ENCODE results near the gene CHST2.

The CHST2 gene

GRCh38 chr3:143128227-143128955, 8.8 kb downstream of the CHST2 start:
- no peaks in the 10 kb centered on the region for H3K9me3 ChIP-seq (ENCODE audit: control insufficient read depth in 2 of 2, low read length in 2 of 2)
- H3K4me3 ChIP-seq (ENCODE audit: low read length in 2 of 2) = no peak overlapping the region
- H3K27me3 ChIP-seq (ENCODE audit: control insufficient read depth in 2 of 2, insufficient read depth in 2 of 2, low read length in 2 of 2) = peaks cover 0 to 2% of the 10 kb centered on the region in 2 donors
- no peak overlapping the region for H3K27ac ChIP-seq (ENCODE audit: low read depth in 2 of 2, low read length in 2 of 2)
- no peaks in the 10 kb centered on the region for H3K36me3 ChIP-seq (ENCODE audit: control insufficient read depth in 2 of 2, insufficient read depth in 2 of 2, low read length in 2 of 2)
- H3K9ac ChIP-seq (ENCODE audit: low read depth in 1 of 2, low read length in 2 of 2) = no peak overlapping the region
- H3K4me1 ChIP-seq (ENCODE audit: control insufficient read depth in 2 of 2, insufficient read depth in 2 of 2, low read length in 2 of 2) = no peaks in the 10 kb centered on the region

GRCh38 chr3:143132246-143132980, 12.8 kb downstream of the CHST2 start:
- no peaks in the 10 kb centered on the region for H3K9me3 ChIP-seq (ENCODE audit: control insufficient read depth in 2 of 2, low read length in 2 of 2)
- H3K27me3 ChIP-seq (ENCODE audit: control insufficient read depth in 2 of 2, insufficient read depth in 2 of 2, low read length in 2 of 2) = peaks cover 2 to 3% of the 10 kb centered on the region in 2 donors
- H3K4me1 ChIP-seq (ENCODE audit: control insufficient read depth in 2 of 2, insufficient read depth in 2 of 2, low read length in 2 of 2) = no peaks in the 10 kb centered on the region
- no peak overlapping the region for H3K9ac ChIP-seq (ENCODE audit: low read depth in 1 of 2, low read length in 2 of 2)
- H3K4me3 ChIP-seq (ENCODE audit: low read length in 2 of 2) = no peak overlapping the region
- no peaks in the 10 kb centered on the region for H3K36me3 ChIP-seq (ENCODE audit: control insufficient read depth in 2 of 2, insufficient read depth in 2 of 2, low read length in 2 of 2)
- no peak overlapping the region for H3K27ac ChIP-seq (ENCODE audit: low read depth in 2 of 2, low read length in 2 of 2)

- Histone ChIP-seq H3K9me3 (ENCODE audit: control insufficient read depth in 2 of 2, low read length in 2 of 2) (no peaks in the 10 kb centered on the region), H3K27ac (ENCODE audit: low read depth in 2 of 2, low read length in 2 of 2) (no peak overlapping the region), H3K36me3 (ENCODE audit: control insufficient read depth in 2 of 2, insufficient read depth in 2 of 2, low read length in 2 of 2) (no peaks in the 10 kb centered on the region), H3K4me1 (ENCODE audit: control insufficient read depth in 2 of 2, insufficient read depth in 2 of 2, low read length in 2 of 2) (no peaks in the 10 kb centered on the region), H3K4me3 (ENCODE audit: low read length in 2 of 2) (no peak overlapping the region), H3K9ac (ENCODE audit: low read depth in 1 of 2, low read length in 2 of 2) (no peak overlapping the region), H3K27me3 (ENCODE audit: control insufficient read depth in 2 of 2, insufficient read depth in 2 of 2, low read length in 2 of 2) (peaks cover 2 to 3% of the 10 kb centered on the region in 2 donors)
Observed at GRCh38 chr3:143134471-143134870, 14.9 kb downstream of the CHST2 start.

- Histone ChIP-seq H3K4me1 (ENCODE audit: control insufficient read depth in 2 of 2, insufficient read depth in 2 of 2, low read length in 2 of 2) (no peaks in the 10 kb centered on the region), H3K27me3 (ENCODE audit: control insufficient read depth in 2 of 2, insufficient read depth in 2 of 2, low read length in 2 of 2) (peaks cover 2 to 3% of the 10 kb centered on the region in 2 donors), H3K27ac (ENCODE audit: low read depth in 2 of 2, low read length in 2 of 2) (no peak overlapping the region), H3K4me3 (ENCODE audit: low read length in 2 of 2) (no peak overlapping the region), H3K9ac (ENCODE audit: low read depth in 1 of 2, low read length in 2 of 2) (no peak overlapping the region), H3K36me3 (ENCODE audit: control insufficient read depth in 2 of 2, insufficient read depth in 2 of 2, low read length in 2 of 2) (no peaks in the 10 kb centered on the region), H3K9me3 (ENCODE audit: control insufficient read depth in 2 of 2, low read length in 2 of 2) (no peaks in the 10 kb centered on the region)
Observed at GRCh38 chr3:143135150-143135549, 15.6 kb downstream of the CHST2 start.

GRCh38 chr3:143137435-143138036, 18.0 kb downstream of the CHST2 start:
- H3K9me3 ChIP-seq (ENCODE audit: control insufficient read depth in 2 of 2, low read length in 2 of 2) = no peaks in the 10 kb centered on the region
- H3K9ac ChIP-seq (ENCODE audit: low read depth in 1 of 2, low read length in 2 of 2) = no peak overlapping the region
- no peaks in the 10 kb centered on the region for H3K36me3 ChIP-seq (ENCODE audit: control insufficient read depth in 2 of 2, insufficient read depth in 2 of 2, low read length in 2 of 2)
- H3K27ac ChIP-seq (ENCODE audit: low read depth in 2 of 2, low read length in 2 of 2) = no peak overlapping the region
- peaks cover 2 to 3% of the 10 kb centered on the region in 2 donors for H3K27me3 ChIP-seq (ENCODE audit: control insufficient read depth in 2 of 2, insufficient read depth in 2 of 2, low read length in 2 of 2)
- no peaks in the 10 kb centered on the region for H3K4me1 ChIP-seq (ENCODE audit: control insufficient read depth in 2 of 2, insufficient read depth in 2 of 2, low read length in 2 of 2)
- H3K4me3 ChIP-seq (ENCODE audit: low read length in 2 of 2) = no peak overlapping the region

GRCh38 chr3:143138953-143139352, 19.4 kb downstream of the CHST2 start:
- Histone ChIP-seq H3K27ac (ENCODE audit: low read depth in 2 of 2, low read length in 2 of 2) (no peak overlapping the region), H3K27me3 (ENCODE audit: control insufficient read depth in 2 of 2, insufficient read depth in 2 of 2, low read length in 2 of 2) (peaks cover 0 to 3% of the 10 kb centered on the region in 2 donors), H3K4me3 (ENCODE audit: low read length in 2 of 2) (no peak overlapping the region), H3K9ac (ENCODE audit: low read depth in 1 of 2, low read length in 2 of 2) (no peak overlapping the region), H3K36me3 (ENCODE audit: control insufficient read depth in 2 of 2, insufficient read depth in 2 of 2, low read length in 2 of 2) (no peaks in the 10 kb centered on the region), H3K9me3 (ENCODE audit: control insufficient read depth in 2 of 2, low read length in 2 of 2) (no peaks in the 10 kb centered on the region), H3K4me1 (ENCODE audit: control insufficient read depth in 2 of 2, insufficient read depth in 2 of 2, low read length in 2 of 2) (no peaks in the 10 kb centered on the region)

- H3K27me3 ChIP-seq (ENCODE audit: control insufficient read depth in 2 of 2, insufficient read depth in 2 of 2, low read length in 2 of 2) = no peaks in the 10 kb centered on the region
- no peak overlapping the region for H3K9ac ChIP-seq (ENCODE audit: low read depth in 1 of 2, low read length in 2 of 2)
- no peaks in the 10 kb centered on the region for H3K9me3 ChIP-seq (ENCODE audit: control insufficient read depth in 2 of 2, low read length in 2 of 2)
- no peaks in the 10 kb centered on the region for H3K36me3 ChIP-seq (ENCODE audit: control insufficient read depth in 2 of 2, insufficient read depth in 2 of 2, low read length in 2 of 2)
- H3K4me1 ChIP-seq (ENCODE audit: control insufficient read depth in 2 of 2, insufficient read depth in 2 of 2, low read length in 2 of 2) = no peaks in the 10 kb centered on the region
- H3K4me3 ChIP-seq (ENCODE audit: low read length in 2 of 2) = no peak overlapping the region
- no peak overlapping the region for H3K27ac ChIP-seq (ENCODE audit: low read depth in 2 of 2, low read length in 2 of 2)
Observed at GRCh38 chr3:143139762-143140161, 20.2 kb downstream of the CHST2 start.

GRCh38 chr3:143140550-143140949, 21.0 kb downstream of the CHST2 start:
- Histone ChIP-seq H3K36me3 (ENCODE audit: control insufficient read depth in 2 of 2, insufficient read depth in 2 of 2, low read length in 2 of 2) (no peaks in the 10 kb centered on the region), H3K27ac (ENCODE audit: low read depth in 2 of 2, low read length in 2 of 2) (no peak overlapping the region), H3K4me3 (ENCODE audit: low read length in 2 of 2) (no peak overlapping the region), H3K4me1 (ENCODE audit: control insufficient read depth in 2 of 2, insufficient read depth in 2 of 2, low read length in 2 of 2) (no peaks in the 10 kb centered on the region), H3K9me3 (ENCODE audit: control insufficient read depth in 2 of 2, low read length in 2 of 2) (no peaks in the 10 kb centered on the region), H3K9ac (ENCODE audit: low read depth in 1 of 2, low read length in 2 of 2) (no peak overlapping the region), H3K27me3 (ENCODE audit: control insufficient read depth in 2 of 2, insufficient read depth in 2 of 2, low read length in 2 of 2) (no peaks in the 10 kb centered on the region)

GRCh38 chr3:143142354-143142753, 22.8 kb downstream of the CHST2 start:
- H3K27me3 ChIP-seq (ENCODE audit: control insufficient read depth in 2 of 2, insufficient read depth in 2 of 2, low read length in 2 of 2) = no peaks in the 10 kb centered on the region
- H3K36me3 ChIP-seq (ENCODE audit: control insufficient read depth in 2 of 2, insufficient read depth in 2 of 2, low read length in 2 of 2) = no peaks in the 10 kb centered on the region
- no peak overlapping the region for H3K4me3 ChIP-seq (ENCODE audit: low read length in 2 of 2)
- H3K9ac ChIP-seq (ENCODE audit: low read depth in 1 of 2, low read length in 2 of 2) = no peak overlapping the region
- H3K27ac ChIP-seq (ENCODE audit: low read depth in 2 of 2, low read length in 2 of 2) = no peak overlapping the region
- H3K9me3 ChIP-seq (ENCODE audit: control insufficient read depth in 2 of 2, low read length in 2 of 2) = no peaks in the 10 kb centered on the region
- no peaks in the 10 kb centered on the region for H3K4me1 ChIP-seq (ENCODE audit: control insufficient read depth in 2 of 2, insufficient read depth in 2 of 2, low read length in 2 of 2)

GRCh38 chr3:143145906-143146305, 26.3 kb downstream of the CHST2 start:
- Histone ChIP-seq H3K9me3 (ENCODE audit: control insufficient read depth in 2 of 2, low read length in 2 of 2) (no peaks in the 10 kb centered on the region), H3K4me1 (ENCODE audit: control insufficient read depth in 2 of 2, insufficient read depth in 2 of 2, low read length in 2 of 2) (no peaks in the 10 kb centered on the region), H3K4me3 (ENCODE audit: low read length in 2 of 2) (no peak overlapping the region), H3K36me3 (ENCODE audit: control insufficient read depth in 2 of 2, insufficient read depth in 2 of 2, low read length in 2 of 2) (no peaks in the 10 kb centered on the region), H3K27ac (ENCODE audit: low read depth in 2 of 2, low read length in 2 of 2) (no peak overlapping the region), H3K27me3 (ENCODE audit: control insufficient read depth in 2 of 2, insufficient read depth in 2 of 2, low read length in 2 of 2) (no peaks in the 10 kb centered on the region), H3K9ac (ENCODE audit: low read depth in 1 of 2, low read length in 2 of 2) (no peak overlapping the region)

All from mucosa of rectum (tissue), 2 donors.